Measurements from ENCODE around the gene VTCN1.

DNA sequence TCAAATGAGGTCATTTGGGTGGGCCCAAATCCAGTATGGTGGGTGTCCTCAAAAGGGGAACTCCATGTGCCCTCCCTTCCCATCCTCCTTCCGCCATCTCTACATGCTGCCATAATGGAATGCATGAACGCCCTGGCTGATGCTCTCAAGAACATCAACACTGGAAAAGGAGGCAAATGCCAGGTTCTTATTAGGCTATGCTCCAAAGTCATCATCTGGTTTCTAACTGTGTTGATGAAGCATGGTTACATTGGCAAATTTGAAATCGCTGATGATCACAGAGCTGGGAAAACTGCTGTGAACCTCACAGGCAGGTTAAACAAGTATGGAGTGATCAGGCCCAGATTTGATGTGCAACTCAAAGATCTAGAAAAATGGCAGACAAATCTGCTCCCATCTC lies 72.6 kb downstream of the VTCN1 start:
- TF ChIP-seq POLR2A (IDR thresholded peaks at IDR 0.05): no peak
- TF ChIP-seq, protein P1, sequence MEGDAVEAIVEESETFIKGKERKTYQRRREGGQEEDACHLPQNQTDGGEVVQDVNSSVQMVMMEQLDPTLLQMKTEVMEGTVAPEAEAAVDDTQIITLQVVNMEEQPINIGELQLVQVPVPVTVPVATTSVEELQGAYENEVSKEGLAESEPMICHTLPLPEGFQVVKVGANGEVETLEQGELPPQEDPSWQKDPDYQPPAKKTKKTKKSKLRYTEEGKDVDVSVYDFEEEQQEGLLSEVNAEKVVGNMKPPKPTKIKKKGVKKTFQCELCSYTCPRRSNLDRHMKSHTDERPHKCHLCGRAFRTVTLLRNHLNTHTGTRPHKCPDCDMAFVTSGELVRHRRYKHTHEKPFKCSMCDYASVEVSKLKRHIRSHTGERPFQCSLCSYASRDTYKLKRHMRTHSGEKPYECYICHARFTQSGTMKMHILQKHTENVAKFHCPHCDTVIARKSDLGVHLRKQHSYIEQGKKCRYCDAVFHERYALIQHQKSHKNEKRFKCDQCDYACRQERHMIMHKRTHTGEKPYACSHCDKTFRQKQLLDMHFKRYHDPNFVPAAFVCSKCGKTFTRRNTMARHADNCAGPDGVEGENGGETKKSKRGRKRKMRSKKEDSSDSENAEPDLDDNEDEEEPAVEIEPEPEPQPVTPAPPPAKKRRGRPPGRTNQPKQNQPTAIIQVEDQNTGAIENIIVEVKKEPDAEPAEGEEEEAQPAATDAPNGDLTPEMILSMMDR (IDR thresholded peaks at IDR 0.05): no peak
